ENCODE results near the gene SFSWAP. TPM values are rescaled to one million over a fixed set of nuclear protein-coding genes. Genes with fewer than 3 reads are reported as not detected.

Gene SFSWAP
- total RNA-seq, 1 donor from 2014 or later, result 81.2 TPM

DNA sequence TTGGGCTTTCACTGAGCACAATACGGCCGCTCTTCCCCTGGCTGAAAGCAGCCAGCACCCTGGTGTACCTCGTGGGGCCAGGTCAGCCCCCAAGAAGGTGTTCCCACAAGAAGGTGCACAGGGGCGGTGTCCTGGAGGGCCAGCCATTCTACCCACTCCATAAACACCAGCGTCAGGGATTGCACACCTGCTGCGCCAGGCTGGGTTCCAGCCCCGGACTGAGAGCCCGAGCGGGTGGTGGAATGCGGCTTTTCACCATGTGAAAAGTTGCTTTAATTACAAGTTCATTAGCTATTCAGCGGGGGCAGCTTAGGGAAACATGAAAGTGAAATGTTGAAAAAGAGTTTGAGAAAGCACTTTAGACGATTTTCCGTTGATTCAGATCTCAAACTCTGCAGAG, 99.8 kb downstream of the SFSWAP start:
- DNase-seq, result no peak
- Mint-ChIP-seq H3K27ac (ENCODE audit: unreplicated experiment) (no peak overlapping the region), H3K4me3 (ENCODE audit: unreplicated experiment) (no peak overlapping the region), H3K9me3 (ENCODE audit: unreplicated experiment) (peaks cover 2% of the 10 kb centered on the region), H3K4me1 (ENCODE audit: low read depth, unreplicated experiment) (no peaks in the 10 kb centered on the region), H3K36me3 (ENCODE audit: unreplicated experiment) (peaks cover 4% of the 10 kb centered on the region), H3K27me3 (ENCODE audit: unreplicated experiment) (peaks cover 1% of the 10 kb centered on the region)
- TF ChIP-seq, protein P1, sequence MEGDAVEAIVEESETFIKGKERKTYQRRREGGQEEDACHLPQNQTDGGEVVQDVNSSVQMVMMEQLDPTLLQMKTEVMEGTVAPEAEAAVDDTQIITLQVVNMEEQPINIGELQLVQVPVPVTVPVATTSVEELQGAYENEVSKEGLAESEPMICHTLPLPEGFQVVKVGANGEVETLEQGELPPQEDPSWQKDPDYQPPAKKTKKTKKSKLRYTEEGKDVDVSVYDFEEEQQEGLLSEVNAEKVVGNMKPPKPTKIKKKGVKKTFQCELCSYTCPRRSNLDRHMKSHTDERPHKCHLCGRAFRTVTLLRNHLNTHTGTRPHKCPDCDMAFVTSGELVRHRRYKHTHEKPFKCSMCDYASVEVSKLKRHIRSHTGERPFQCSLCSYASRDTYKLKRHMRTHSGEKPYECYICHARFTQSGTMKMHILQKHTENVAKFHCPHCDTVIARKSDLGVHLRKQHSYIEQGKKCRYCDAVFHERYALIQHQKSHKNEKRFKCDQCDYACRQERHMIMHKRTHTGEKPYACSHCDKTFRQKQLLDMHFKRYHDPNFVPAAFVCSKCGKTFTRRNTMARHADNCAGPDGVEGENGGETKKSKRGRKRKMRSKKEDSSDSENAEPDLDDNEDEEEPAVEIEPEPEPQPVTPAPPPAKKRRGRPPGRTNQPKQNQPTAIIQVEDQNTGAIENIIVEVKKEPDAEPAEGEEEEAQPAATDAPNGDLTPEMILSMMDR (IDR thresholded peaks at IDR 0.05; ENCODE audit: partially characterized antibody, unreplicated experiment), result no peak

DNA sequence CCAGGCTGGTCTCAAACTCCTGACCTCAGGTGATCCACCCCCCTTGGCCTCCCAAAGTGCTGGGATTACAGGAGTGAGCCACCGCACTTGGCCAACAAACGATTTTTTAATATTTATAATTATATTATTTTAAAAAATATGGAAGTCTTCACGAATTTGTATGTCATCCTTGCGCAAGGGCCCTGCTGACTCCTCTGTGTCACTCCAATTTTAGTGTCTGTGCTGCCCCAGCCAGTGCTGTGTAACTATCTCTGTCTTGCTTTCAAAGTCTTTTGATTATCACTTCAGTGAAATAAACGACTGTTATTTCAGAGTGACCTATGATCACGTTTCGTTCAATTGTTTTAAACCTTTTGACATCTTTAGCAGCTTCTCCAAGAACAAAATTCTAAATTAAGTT, 104.2 kb downstream of the SFSWAP start:
- Mint-ChIP-seq H3K36me3 (ENCODE audit: unreplicated experiment) (peaks cover 4% of the 10 kb centered on the region), H3K4me1 (ENCODE audit: low read depth, unreplicated experiment) (no peaks in the 10 kb centered on the region), H3K4me3 (ENCODE audit: unreplicated experiment) (no peak overlapping the region), H3K27ac (ENCODE audit: unreplicated experiment) (no peak overlapping the region), H3K9me3 (ENCODE audit: unreplicated experiment) (no peaks in the 10 kb centered on the region), H3K27me3 (ENCODE audit: unreplicated experiment) (peaks cover 3% of the 10 kb centered on the region)
- no peak for DNase-seq
- TF ChIP-seq, protein P1 (IDR thresholded peaks at IDR 0.05; ENCODE audit: partially characterized antibody, unreplicated experiment), result no peak

DNA sequence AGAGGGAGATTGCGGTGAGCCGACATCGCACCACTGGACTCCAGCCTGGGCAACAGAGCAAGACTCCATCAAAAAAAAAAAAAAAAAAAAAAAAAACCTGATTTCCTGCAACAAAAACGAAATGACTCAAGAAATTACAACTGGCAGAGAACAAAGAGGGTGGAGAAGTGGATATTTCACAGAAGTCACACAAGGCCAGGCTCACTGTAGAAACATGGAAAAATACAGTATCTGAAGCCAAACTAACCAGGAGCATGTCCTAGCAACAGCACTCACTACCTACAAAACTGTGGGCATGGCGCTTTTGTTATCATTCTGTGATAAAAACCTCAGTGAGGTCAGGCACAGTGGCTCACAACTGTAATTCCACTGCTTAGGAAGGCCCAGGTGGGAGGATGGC, 105.6 kb downstream of the SFSWAP start:
- H3K27ac Mint-ChIP-seq (ENCODE audit: unreplicated experiment), result no peak overlapping the region
- H3K27me3 Mint-ChIP-seq (ENCODE audit: unreplicated experiment), result peaks cover 2% of the 10 kb centered on the region
- peaks cover under 1% of the 10 kb centered on the region for H3K9me3 Mint-ChIP-seq (ENCODE audit: unreplicated experiment)
- TF ChIP-seq, protein P1 (IDR thresholded peaks at IDR 0.05; ENCODE audit: partially characterized antibody, unreplicated experiment), result no peak
- no peak overlapping the region for H3K4me3 Mint-ChIP-seq (ENCODE audit: unreplicated experiment)
- H3K36me3 Mint-ChIP-seq (ENCODE audit: unreplicated experiment), result peaks cover 4% of the 10 kb centered on the region
- no peak for DNase-seq
- no peaks in the 10 kb centered on the region for H3K4me1 Mint-ChIP-seq (ENCODE audit: low read depth, unreplicated experiment)

DNA sequence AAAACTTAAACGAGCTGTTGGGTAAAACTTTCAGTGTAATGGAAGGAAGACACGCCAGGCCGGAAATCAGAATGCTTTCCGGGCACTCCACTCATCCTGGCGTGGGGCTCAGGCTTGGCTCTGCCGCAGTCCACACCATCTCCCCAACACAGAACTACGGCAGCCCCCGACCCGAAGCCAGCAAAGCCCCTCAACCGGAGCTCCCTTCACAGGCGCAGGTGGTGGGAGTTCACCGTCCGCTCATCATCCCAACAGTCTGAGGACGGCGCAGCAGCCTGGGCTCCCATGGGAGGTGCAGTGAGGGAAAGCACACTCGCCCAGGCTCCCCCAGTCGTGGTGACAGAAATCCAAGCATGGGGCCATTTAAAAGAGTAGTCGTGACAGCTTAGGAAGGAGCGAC, 106.4 kb downstream of the SFSWAP start:
- peaks cover 2% of the 10 kb centered on the region for H3K9me3 Mint-ChIP-seq (ENCODE audit: unreplicated experiment)
- DNase-seq, result no peak
- peaks cover 2% of the 10 kb centered on the region for H3K27me3 Mint-ChIP-seq (ENCODE audit: unreplicated experiment)
- H3K27ac Mint-ChIP-seq (ENCODE audit: unreplicated experiment), result no peak overlapping the region
- no peak overlapping the region for H3K4me3 Mint-ChIP-seq (ENCODE audit: unreplicated experiment)
- H3K4me1 Mint-ChIP-seq (ENCODE audit: low read depth, unreplicated experiment), result no peaks in the 10 kb centered on the region
- TF ChIP-seq, protein P1 (IDR thresholded peaks at IDR 0.05; ENCODE audit: partially characterized antibody, unreplicated experiment), result no peak
- H3K36me3 Mint-ChIP-seq (ENCODE audit: unreplicated experiment), result peaks cover 4% of the 10 kb centered on the region

DNA sequence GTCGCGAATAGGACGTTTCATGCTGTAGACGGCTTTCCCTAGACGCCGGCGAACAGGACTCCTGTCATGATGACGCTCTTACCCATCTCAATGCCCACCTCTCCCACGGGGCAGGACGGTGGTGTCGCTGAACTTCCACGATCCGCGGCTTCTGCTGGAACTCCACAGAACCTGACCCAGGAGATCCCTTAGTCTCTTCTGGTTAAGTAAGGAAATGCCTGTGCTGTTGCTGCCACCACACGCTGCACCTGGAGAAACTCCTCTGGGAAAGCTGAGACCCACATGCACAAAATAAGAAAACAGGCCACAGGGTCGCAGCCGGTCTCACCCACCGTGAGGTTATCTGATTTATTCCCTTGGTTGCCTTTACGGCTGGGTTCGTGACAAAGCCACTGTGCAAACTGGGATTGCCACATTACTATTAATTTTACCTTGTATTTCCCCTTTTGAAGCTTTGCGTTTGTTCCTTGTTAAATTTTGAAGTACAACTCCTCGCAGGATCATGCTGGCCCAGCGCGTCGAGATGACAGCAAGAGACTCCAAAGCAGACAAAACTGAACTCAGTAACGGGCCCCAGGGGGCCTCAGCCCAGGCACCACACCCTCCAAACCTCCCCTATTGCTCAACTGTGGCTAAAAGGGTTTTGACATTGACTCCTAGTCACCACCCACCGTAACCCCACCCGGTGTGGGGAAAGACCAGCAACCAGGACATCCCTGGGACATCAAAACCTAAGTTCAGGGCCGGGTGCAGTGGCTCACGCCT, 108.1 kb downstream of the SFSWAP start:
- Mint-ChIP-seq H3K27ac (ENCODE audit: unreplicated experiment) (no peak overlapping the region), H3K4me1 (ENCODE audit: low read depth, unreplicated experiment) (no peaks in the 10 kb centered on the region), H3K9me3 (ENCODE audit: unreplicated experiment) (peaks cover 6% of the 10 kb centered on the region), H3K4me3 (ENCODE audit: unreplicated experiment) (no peak overlapping the region), H3K27me3 (ENCODE audit: unreplicated experiment) (peaks cover 3% of the 10 kb centered on the region), H3K36me3 (ENCODE audit: unreplicated experiment) (no peaks in the 10 kb centered on the region)
- DNase-seq, result no peak
- TF ChIP-seq, protein P1 (IDR thresholded peaks at IDR 0.05; ENCODE audit: partially characterized antibody, unreplicated experiment), result no peak

All from glutamatergic neuron (in vitro differentiated cells).